Daoy (cell line): ENCODE measurements around the gene NR5A1. TPM values are rescaled to one million over a fixed set of nuclear protein-coding genes. Genes with fewer than 3 reads are reported as not detected.

Experiments
- DNase-seq: peaks from one replicate; pipeline ENCODE4 v3.0.0-alpha.2; 2015; ENCODE audit warnings: low read depth
- total RNA-seq: library from RNA; depleted of rRNA; stranded (reverse); fragments of >200 nt; shearing (Covaris generic); gene quantifications from 2 replicates; pipeline ENCODE4 v1.2.3, GENCODE V29; 2014

The NR5A1 gene
- total RNA-seq, 1 experiment from 2014 or later, result not detected

GRCh38 chr9:124514125-124514524 lies 6.9 kb upstream of the NR5A1 start:
- DNase-seq, result no peak

- peak; percentile 34 for DNase-seq
These were observed 6.3 kb upstream of the NR5A1 start for GRCh38 chr9:124513376-124513994.

- no peak for DNase-seq
These were observed 5.6 kb upstream of the NR5A1 start for GRCh38 chr9:124512806-124513204.

- DNase-seq, result peak; percentile 5
These were observed 4.9 kb upstream of the NR5A1 start for GRCh38 chr9:124511891-124512805.

- peak; percentile 41 for DNase-seq
These were observed 4.2 kb upstream of the NR5A1 start for GRCh38 chr9:124511426-124511840.

- DNase-seq, result peak; percentile 13
These were observed 3.6 kb upstream of the NR5A1 start for GRCh38 chr9:124510650-124511425.

- no peak for DNase-seq
These were observed 753 bp upstream of the NR5A1 start for GRCh38 chr9:124507880-124508423.

- no peak for DNase-seq
These were observed 766 bp downstream of the NR5A1 start for GRCh38 chr9:124506433-124506832.

GRCh38 chr9:124505901-124506346 lies 1.3 kb downstream of the NR5A1 start:
- no peak for DNase-seq

- DNase-seq, result no peak
These were observed 1.9 kb downstream of the NR5A1 start for GRCh38 chr9:124505006-124505900.

GRCh38 chr9:124504530-124505005 lies 2.6 kb downstream of the NR5A1 start:
- DNase-seq, result no peak

GRCh38 chr9:124503713-124504529 lies 3.3 kb downstream of the NR5A1 start:
- DNase-seq, result no peak

- DNase-seq, result no peak
These were observed 4.2 kb downstream of the NR5A1 start for GRCh38 chr9:124502711-124503702.

GRCh38 chr9:124501771-124502320 lies 5.4 kb downstream of the NR5A1 start:
- DNase-seq, result no peak

GRCh38 chr9:124500796-124501611 lies 6.2 kb downstream of the NR5A1 start:
- DNase-seq, result no peak

GRCh38 chr9:124500028-124500795 lies 7.0 kb downstream of the NR5A1 start:
- DNase-seq, result no peak

GRCh38 chr9:124499216-124499615 lies 8.0 kb downstream of the NR5A1 start:
- DNase-seq, result no peak
